Effector memory CD4-positive, alpha-beta T cell (primary cell): ENCODE measurements around the gene PRIMA1.

Experiments used
- DNase-seq, 3 donors: peaks; one replicate each; pipeline ENCODE4 v3.0.0-alpha.2; 2020
- H3K27ac ChIP-seq: 2 replicates; pipeline ENCODE4 v1.7.0; 2013; ENCODE audit warnings: mild to moderate bottlenecking, low read length, moderate library complexity; ENCODE audit not compliant: insufficient read depth, poor library complexity, severe bottlenecking
- H3K27me3 ChIP-seq: replicated peaks from 2 replicates; pipeline ENCODE4 v1.7.0; 2013; ENCODE audit warnings: mild to moderate bottlenecking, low read length; ENCODE audit not compliant: insufficient read depth, control insufficient read depth, poor library complexity, severe bottlenecking
- H3K36me3 ChIP-seq: 2 replicates; pipeline ENCODE4 v1.7.0; 2013; ENCODE audit warnings: mild to moderate bottlenecking, low read length, moderate library complexity; ENCODE audit not compliant: control insufficient read depth, insufficient read depth
- H3K4me1 ChIP-seq: 2 replicates; pipeline ENCODE4 v1.7.0; 2013; ENCODE audit warnings: low read length, mild to moderate bottlenecking; ENCODE audit not compliant: control insufficient read depth, insufficient read depth, poor library complexity, severe bottlenecking
- H3K4me3 ChIP-seq: 2 replicates; pipeline ENCODE4 v1.7.0; 2013; ENCODE audit warnings: low read length, low read depth, mild to moderate bottlenecking; ENCODE audit not compliant: insufficient read depth, poor library complexity, severe bottlenecking
- H3K9me3 ChIP-seq: 2 replicates; pipeline ENCODE4 v1.7.0; 2013; ENCODE audit warnings: mild to moderate bottlenecking, low read length, moderate library complexity; ENCODE audit not compliant: control insufficient read depth

The PRIMA1 gene

GRCh38 chr14:93725002-93725582 lies 63.2 kb downstream of the PRIMA1 start:
- no peak for DNase-seq
- H3K36me3 ChIP-seq: no peaks in the 10 kb centered on the region
- H3K4me1 ChIP-seq: no peaks in the 10 kb centered on the region
- H3K9me3 ChIP-seq: no peaks in the 10 kb centered on the region
- H3K27ac ChIP-seq: no peak overlapping the region
- H3K4me3 ChIP-seq: no peak overlapping the region
- no peaks in the 10 kb centered on the region for H3K27me3 ChIP-seq

DNA sequence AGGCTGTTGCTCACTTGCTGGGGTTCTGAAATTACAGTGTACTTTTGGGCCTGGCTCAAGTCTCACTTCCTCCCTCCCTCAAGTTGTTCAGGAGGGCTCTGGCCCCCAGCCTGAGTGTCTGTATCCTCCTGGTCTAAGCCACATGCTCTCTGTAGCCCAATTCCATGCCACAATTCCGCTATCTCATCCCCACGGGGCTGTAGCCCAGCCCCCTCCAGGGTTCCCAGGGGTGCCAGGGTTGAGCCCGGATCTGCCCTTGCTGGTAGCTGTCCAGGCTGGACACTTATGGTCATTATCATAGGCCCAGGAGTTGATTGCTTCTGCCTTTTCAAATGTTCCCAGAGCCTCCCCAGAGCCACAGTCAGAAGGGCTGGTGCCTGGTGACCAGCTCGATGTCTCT lies 65.3 kb downstream of the PRIMA1 start:
- Histone ChIP-seq H3K4me3 (no peak overlapping the region), H3K9me3 (no peaks in the 10 kb centered on the region), H3K4me1 (no peaks in the 10 kb centered on the region), H3K27me3 (no peaks in the 10 kb centered on the region), H3K36me3 (no peaks in the 10 kb centered on the region), H3K27ac (no peak overlapping the region)
- DNase-seq: no peak

GRCh38 chr14:93720981-93721483 lies 67.3 kb downstream of the PRIMA1 start:
- H3K4me3 ChIP-seq: no peak overlapping the region
- no peaks in the 10 kb centered on the region for H3K36me3 ChIP-seq
- no peak for DNase-seq
- no peaks in the 10 kb centered on the region for H3K9me3 ChIP-seq
- H3K4me1 ChIP-seq: no peaks in the 10 kb centered on the region
- no peaks in the 10 kb centered on the region for H3K27me3 ChIP-seq
- no peak overlapping the region for H3K27ac ChIP-seq

DNA sequence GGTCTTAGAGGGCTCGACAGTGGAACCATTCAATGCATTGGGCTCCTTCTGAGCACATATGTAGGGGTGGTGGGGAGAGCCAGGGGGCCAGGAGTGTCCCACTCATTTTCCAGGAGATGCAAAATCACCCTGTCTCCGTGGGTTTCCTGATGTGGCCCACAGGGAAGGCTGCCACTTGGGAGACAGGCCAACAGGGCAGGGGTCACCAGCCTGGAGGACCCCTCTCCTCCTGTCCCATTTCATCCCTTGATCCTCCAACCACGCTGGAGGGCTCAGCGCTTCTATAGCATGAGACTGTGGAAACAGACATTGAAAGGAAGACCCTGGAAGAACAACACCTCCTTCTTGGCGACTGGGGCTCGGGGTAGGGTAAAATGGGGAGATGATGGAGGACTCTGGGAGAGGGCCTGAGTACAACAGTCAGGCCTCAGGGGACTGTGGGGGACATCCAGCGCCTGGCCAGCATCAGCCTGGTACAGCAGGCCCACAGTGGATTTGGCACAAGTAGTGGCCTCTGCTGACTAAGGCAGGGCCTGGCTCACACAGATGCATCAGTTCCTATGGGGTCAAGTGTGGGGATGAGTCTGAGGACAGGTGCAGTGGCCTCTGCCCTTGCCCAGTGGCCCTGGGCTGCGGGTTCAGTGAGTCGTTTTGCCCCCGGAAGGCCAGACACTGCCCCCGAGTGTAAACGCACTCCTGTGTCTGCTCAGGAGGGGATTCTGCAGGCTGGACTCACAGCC lies 68.0 kb downstream of the PRIMA1 start:
- Histone ChIP-seq H3K4me3 (no peak overlapping the region), H3K4me1 (no peaks in the 10 kb centered on the region), H3K9me3 (no peaks in the 10 kb centered on the region), H3K36me3 (no peaks in the 10 kb centered on the region), H3K27me3 (no peaks in the 10 kb centered on the region), H3K27ac (no peak overlapping the region)
- no peak for DNase-seq

GRCh38 chr14:93719256-93719655 lies 69.0 kb downstream of the PRIMA1 start:
- Histone ChIP-seq H3K9me3 (no peaks in the 10 kb centered on the region), H3K27ac (no peak overlapping the region), H3K4me3 (no peak overlapping the region), H3K27me3 (peaks cover under 1% of the 10 kb centered on the region), H3K4me1 (no peaks in the 10 kb centered on the region), H3K36me3 (no peaks in the 10 kb centered on the region)
- DNase-seq: no peak

DNA sequence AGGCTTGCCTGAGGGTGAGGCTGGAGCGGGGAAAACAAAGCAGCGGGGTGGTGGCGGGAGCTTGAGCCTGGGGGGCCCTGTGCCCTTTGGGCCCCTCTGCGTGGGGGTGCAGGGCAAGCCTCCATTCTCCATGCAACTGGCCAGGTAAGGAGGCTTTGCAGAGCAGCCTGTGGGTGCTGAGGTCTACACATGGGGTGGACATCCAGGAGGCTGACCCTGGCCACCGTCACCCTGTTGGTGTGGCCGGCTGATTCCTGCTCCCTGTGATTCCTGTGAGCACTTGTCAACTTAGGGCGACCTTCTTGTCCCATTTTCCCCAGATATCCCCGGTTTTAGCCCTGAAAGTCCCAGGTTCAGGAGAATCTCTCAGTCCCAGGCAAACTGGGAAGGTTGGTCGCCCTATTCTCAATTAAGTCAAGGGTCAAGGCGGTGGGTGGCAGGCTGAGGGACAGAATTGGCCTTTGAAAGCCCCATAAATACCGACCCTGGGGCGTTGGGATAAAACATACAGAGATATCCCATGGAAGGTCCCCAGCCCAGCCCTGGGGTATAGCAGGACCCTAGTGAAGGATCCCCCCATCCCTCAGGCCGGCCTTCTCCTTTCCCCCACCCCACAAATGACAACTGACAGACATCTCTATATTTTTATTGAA lies 70.5 kb downstream of the PRIMA1 start:
- Histone ChIP-seq H3K4me1 (no peaks in the 10 kb centered on the region), H3K9me3 (no peaks in the 10 kb centered on the region), H3K27ac (no peak overlapping the region), H3K4me3 (no peak overlapping the region), H3K36me3 (no peaks in the 10 kb centered on the region), H3K27me3 (peaks cover 5% of the 10 kb centered on the region)
- no peak for DNase-seq

- Histone ChIP-seq H3K36me3 (no peaks in the 10 kb centered on the region), H3K9me3 (no peaks in the 10 kb centered on the region), H3K4me1 (no peaks in the 10 kb centered on the region), H3K27me3 (peaks cover 5% of the 10 kb centered on the region), H3K4me3 (no peak overlapping the region), H3K27ac (no peak overlapping the region)
- no peak for DNase-seq
Observed at GRCh38 chr14:93716746-93717667, 71.3 kb downstream of the PRIMA1 start.

- Histone ChIP-seq H3K9me3 (no peaks in the 10 kb centered on the region), H3K4me1 (no peaks in the 10 kb centered on the region), H3K4me3 (no peak overlapping the region), H3K27ac (no peak overlapping the region), H3K36me3 (no peaks in the 10 kb centered on the region), H3K27me3 (peaks cover 5% of the 10 kb centered on the region)
- no peak for DNase-seq
Observed at GRCh38 chr14:93716002-93716745, 72.1 kb downstream of the PRIMA1 start.

DNA sequence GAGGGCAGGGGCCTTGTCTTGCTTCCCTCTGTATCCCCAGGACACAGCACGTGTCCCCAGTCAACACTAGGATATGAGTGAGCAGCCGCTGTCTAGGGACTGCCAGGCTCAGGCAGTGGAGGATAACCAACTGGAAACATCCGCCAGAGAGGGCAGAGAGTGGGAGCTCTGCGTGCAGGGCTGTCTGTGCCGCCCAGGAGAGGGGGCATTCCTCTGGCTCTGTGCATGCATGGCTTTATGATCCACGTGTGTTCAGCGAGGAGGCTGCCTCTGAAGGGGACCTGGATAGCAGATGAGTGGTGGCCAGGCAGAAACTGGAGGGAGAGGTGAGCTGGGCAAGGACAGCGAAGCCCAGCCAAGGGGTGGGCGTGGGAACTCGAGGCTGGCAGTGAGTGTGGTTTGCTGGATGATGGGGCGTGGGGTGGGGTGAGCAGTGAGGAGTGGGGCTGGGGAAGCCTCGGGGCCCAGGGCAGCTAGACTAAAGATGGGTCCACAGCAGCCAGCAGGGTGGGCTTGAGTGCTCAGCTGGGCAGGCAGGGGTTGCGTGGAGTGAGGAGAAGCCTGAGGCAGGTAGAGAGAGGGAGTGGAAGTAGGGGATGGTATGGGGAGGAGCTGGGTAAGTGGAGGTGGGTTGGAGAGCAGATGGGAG lies 72.9 kb downstream of the PRIMA1 start:
- DNase-seq: no peak

More for the DNA sequence above, 72.9 kb downstream of the PRIMA1 start:
- H3K36me3 ChIP-seq: no peaks in the 10 kb centered on the region
- no peaks in the 10 kb centered on the region for H3K9me3 ChIP-seq
- H3K4me3 ChIP-seq: no peak overlapping the region
- H3K4me1 ChIP-seq: no peaks in the 10 kb centered on the region
- H3K27me3 ChIP-seq: peaks cover 5% of the 10 kb centered on the region
- no peak overlapping the region for H3K27ac ChIP-seq
